Neural crest cell (in vitro differentiated cells): ENCODE measurements around the gene TMEM132C. TPM values are rescaled to one million over a fixed set of nuclear protein-coding genes. Genes with fewer than 3 reads are reported as not detected.

Experiments used
- DNase-seq: peaks from one replicate; pipeline ENCODE4 v3.0.0; 2021; ENCODE audit warnings: low read depth, mixed read lengths, low spot score
- H3K27ac Mint-ChIP-seq: one replicate; pipeline ENCODE4 v1.8.0; 2021; ENCODE audit warnings: mild to moderate bottlenecking, mixed read lengths; ENCODE audit not compliant: unreplicated experiment
- H3K27me3 Mint-ChIP-seq: 2 replicates; pipeline ENCODE4 v1.8.0; 2021; ENCODE audit warnings: low read depth, mild to moderate bottlenecking, mixed read lengths
- H3K36me3 Mint-ChIP-seq: 2 replicates; pipeline ENCODE4 v1.8.0; 2021; ENCODE audit warnings: low read depth, mild to moderate bottlenecking, mixed read lengths
- H3K4me1 Mint-ChIP-seq: 2 replicates; pipeline ENCODE4 v1.8.0; 2021; ENCODE audit warnings: mixed read lengths
- H3K4me3 Mint-ChIP-seq: one replicate; pipeline ENCODE4 v1.8.0; 2021; ENCODE audit warnings: mild to moderate bottlenecking, mixed read lengths
- H3K9me3 Mint-ChIP-seq: 2 replicates; pipeline ENCODE4 v1.8.0; 2021; ENCODE audit warnings: mixed read lengths
- total RNA-seq: library from RNA; stranded (reverse); gene quantifications from 2 replicates; pipeline ENCODE4 v1.2.1, GENCODE V29; 2021
- TF ChIP-seq, protein P1 (sequence below): fragments of 200-600 bp; sonication (generic); conservative IDR thresholded peaks from 2 replicates; pipeline ENCODE4 v1.5.0; 2021; ENCODE audit warnings: antibody characterized with exemption, mild to moderate bottlenecking

The TMEM132C gene
- total RNA-seq, 1 donor from 2014 or later: 10.9 TPM

DNA sequence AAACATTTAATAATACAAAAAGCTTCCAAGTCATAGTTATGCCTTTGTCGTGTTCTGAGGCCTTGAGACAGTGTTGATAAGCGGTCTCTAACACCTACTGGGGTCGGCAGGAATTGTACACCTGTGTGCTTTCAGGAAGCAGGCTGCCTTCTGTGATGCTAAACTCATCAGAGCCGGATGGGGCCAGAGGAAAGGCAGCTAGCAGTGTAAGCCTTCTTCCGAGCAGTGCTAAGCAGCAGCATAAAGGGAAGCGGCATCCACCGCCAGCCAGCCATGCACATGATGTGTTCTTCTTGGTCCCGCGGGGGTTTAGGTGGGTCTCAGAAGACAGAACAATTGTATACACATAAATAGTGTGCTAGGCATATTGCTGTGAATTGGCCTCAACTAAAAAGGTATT, 397.5 kb downstream of the TMEM132C start:
- no peaks in the 10 kb centered on the region for H3K36me3 Mint-ChIP-seq
- H3K4me3 Mint-ChIP-seq: no peak overlapping the region
- H3K9me3 Mint-ChIP-seq: no peaks in the 10 kb centered on the region
- no peaks in the 10 kb centered on the region for H3K4me1 Mint-ChIP-seq
- DNase-seq: no peak
- TF ChIP-seq, protein P1, sequence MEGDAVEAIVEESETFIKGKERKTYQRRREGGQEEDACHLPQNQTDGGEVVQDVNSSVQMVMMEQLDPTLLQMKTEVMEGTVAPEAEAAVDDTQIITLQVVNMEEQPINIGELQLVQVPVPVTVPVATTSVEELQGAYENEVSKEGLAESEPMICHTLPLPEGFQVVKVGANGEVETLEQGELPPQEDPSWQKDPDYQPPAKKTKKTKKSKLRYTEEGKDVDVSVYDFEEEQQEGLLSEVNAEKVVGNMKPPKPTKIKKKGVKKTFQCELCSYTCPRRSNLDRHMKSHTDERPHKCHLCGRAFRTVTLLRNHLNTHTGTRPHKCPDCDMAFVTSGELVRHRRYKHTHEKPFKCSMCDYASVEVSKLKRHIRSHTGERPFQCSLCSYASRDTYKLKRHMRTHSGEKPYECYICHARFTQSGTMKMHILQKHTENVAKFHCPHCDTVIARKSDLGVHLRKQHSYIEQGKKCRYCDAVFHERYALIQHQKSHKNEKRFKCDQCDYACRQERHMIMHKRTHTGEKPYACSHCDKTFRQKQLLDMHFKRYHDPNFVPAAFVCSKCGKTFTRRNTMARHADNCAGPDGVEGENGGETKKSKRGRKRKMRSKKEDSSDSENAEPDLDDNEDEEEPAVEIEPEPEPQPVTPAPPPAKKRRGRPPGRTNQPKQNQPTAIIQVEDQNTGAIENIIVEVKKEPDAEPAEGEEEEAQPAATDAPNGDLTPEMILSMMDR: no peak
- no peak overlapping the region for H3K27ac Mint-ChIP-seq
- no peaks in the 10 kb centered on the region for H3K27me3 Mint-ChIP-seq

DNA sequence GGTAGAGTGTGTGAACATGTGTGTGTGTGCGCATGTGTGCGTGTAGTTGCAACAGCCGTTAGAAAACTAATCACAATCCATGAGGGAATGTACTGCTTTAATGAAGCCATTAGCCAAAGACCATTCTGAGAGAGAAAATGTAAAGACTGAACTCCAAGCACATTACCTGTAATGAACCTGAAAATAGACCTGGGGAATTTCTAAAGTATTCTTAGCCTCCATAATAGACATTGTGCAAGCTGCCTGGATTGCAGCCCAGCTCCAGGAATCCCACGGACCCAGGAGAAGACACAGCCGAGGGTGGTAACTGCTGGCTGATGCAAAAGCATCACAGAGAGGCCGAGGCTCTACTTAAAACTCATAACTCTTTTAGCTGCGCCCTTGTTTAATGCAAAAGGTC, 400.2 kb downstream of the TMEM132C start:
- H3K4me1 Mint-ChIP-seq: no peaks in the 10 kb centered on the region
- DNase-seq: no peak
- TF ChIP-seq, protein P1: no peak
- H3K27ac Mint-ChIP-seq: no peak overlapping the region
- H3K36me3 Mint-ChIP-seq: no peaks in the 10 kb centered on the region
- H3K9me3 Mint-ChIP-seq: no peaks in the 10 kb centered on the region
- H3K27me3 Mint-ChIP-seq: no peaks in the 10 kb centered on the region
- H3K4me3 Mint-ChIP-seq: no peak overlapping the region

DNA sequence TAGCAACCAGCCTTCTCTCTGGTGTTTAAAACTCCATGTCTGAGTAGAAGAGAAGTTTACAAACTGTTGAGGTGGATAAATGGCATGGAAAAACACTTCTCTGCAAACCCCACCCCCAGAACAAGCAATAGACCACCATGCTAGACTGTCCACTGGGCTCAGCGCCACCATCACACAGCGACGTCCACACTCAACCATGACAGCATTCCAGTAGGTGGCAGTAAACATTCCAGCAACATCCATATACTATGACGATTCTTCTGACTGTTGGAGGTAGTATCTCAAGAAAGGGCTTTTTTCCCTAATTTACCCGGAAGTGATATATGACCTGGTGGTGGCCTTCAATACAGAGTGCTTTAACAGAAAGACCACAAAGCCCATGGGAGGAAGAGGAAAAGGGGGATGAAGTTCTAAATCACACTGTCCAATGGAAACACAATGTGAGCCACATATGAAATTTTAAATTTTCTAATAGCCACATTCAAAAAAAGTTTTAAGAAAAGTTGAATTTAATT, 404.6 kb downstream of the TMEM132C start:
- H3K27ac Mint-ChIP-seq: no peak overlapping the region
- no peaks in the 10 kb centered on the region for H3K4me1 Mint-ChIP-seq

DNA sequence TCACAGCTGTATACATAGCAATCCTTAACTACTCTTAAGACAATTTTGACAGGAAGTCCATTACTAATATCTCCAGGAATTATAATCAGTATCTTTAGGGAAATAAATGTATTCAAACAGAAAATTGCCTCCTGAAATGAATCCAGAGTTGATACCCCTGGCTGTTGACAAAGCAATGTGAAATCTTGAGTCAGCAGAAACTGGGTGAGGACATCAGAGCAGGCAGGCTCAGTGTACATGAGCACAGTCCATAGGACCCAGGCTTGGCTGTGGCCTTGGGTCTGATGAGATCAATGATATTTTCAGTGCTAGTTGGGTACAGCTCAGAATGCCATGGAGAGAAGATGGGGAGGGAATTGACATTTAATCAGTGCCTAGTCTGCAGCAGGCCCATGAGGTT, 405.5 kb downstream of the TMEM132C start:
- Mint-ChIP-seq H3K9me3 (no peaks in the 10 kb centered on the region), H3K4me1 (no peaks in the 10 kb centered on the region), H3K36me3 (no peaks in the 10 kb centered on the region), H3K27me3 (no peaks in the 10 kb centered on the region), H3K4me3 (no peak overlapping the region), H3K27ac (no peak overlapping the region)
- TF ChIP-seq, protein P1: no peak
- no peak for DNase-seq

More for the DNA sequence above, 404.6 kb downstream of the TMEM132C start:
- H3K27me3 Mint-ChIP-seq: no peaks in the 10 kb centered on the region
- no peak for DNase-seq
- no peaks in the 10 kb centered on the region for H3K36me3 Mint-ChIP-seq
- TF ChIP-seq, protein P1: no peak
- H3K9me3 Mint-ChIP-seq: no peaks in the 10 kb centered on the region
- no peak overlapping the region for H3K4me3 Mint-ChIP-seq

DNA sequence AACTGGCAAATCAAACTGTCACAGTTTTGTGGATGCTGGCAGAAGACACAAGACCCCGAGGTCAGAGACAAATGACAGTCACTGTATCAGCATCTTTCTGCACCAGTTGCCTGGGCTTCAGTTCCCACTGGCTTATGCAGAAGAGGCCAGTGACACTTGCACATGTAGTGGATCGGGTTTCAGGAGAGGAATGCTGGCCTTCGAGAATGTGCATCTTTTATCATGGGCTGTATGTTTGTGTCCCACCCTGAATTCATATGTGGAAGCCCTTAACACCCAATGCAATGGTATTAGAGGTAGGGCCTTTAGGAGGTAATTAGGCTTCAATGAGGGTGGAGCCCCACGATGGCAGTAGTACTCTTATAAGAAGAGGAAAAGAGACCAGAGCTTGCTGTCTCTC, 405.9 kb downstream of the TMEM132C start:
- Mint-ChIP-seq H3K9me3 (no peaks in the 10 kb centered on the region), H3K36me3 (no peaks in the 10 kb centered on the region), H3K27ac (no peak overlapping the region), H3K4me3 (no peak overlapping the region), H3K27me3 (no peaks in the 10 kb centered on the region), H3K4me1 (no peaks in the 10 kb centered on the region)
- no peak for DNase-seq
- TF ChIP-seq, protein P1: no peak
